ENCODE measurements around the gene GJA9.
"Not testable (repeated sequence)": the region's sequence is repeated elsewhere in the genome, so short reads cannot be mapped to it uniquely, and the experiment has no call there.

GJA9 gene

GRCh38 chr1:38885092-38885491, 3.7 kb upstream of the GJA9 start:
- no peak overlapping the region for H3K27ac ChIP-seq
- no peak for DNase-seq (ENCODE audit: low read depth, low spot score)

- DNase-seq (ENCODE audit: low read depth, low spot score) = no peak
Measured at GRCh38 chr1:38875811-38876210, 5.6 kb downstream of the GJA9 start.

GRCh38 chr1:38873027-38873969, 8.1 kb downstream of the GJA9 start, which contains the start of gene MYCBP:
Gene MYCBP, minus strand, starts transcription at chr1:38873348. Its CDS starts 43 bp downstream, at chr1:38873305.
- H3K27ac ChIP-seq = peak within 1 kb of the TSS; percentile 53
- peak; percentile 73 for DNase-seq (ENCODE audit: low read depth, low spot score)

More at GRCh38 chr1:38875811-38876210, 5.6 kb downstream of the GJA9 start:
- H3K27ac ChIP-seq = no peak overlapping the region

GRCh38 chr1:38872401-38873026, 8.9 kb downstream of the GJA9 start:
- DNase-seq (ENCODE audit: low read depth, low spot score) = no peak
- H3K27ac ChIP-seq = peak overlapping the region; percentile 53

DNA sequence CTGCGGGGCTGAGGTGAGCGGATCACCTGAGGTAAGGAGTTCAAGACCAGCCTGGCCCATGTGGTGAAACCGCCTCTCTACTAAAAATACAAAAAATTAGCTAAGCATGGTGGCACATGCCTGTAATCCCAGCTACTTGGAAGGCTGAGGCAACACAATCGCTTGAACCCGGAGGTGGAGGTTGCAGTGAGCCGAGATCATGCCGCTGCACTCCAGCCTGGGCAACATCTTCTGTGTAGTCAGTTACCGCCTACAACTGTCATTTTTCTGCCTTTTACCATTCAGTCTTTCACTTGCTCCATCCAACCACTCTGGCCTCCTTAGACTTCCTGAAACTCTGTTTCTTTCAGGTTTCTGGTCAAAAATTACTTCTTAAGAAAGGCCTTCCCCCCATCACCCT, 10.4 kb downstream of the GJA9 start:
- DNase-seq (ENCODE audit: low read depth, low spot score) = no peak
- no peak overlapping the region for H3K27ac ChIP-seq

- no peak overlapping the region for H3K27ac ChIP-seq
Measured at GRCh38 chr1:38867208-38867607, 14.2 kb downstream of the GJA9 start.

GRCh38 chr1:38865112-38865715, 16.2 kb downstream of the GJA9 start:
- peak overlapping the region; percentile 8 for H3K27ac ChIP-seq
- DNase-seq (ENCODE audit: low read depth, low spot score) = no peak

More at GRCh38 chr1:38867208-38867607, 14.2 kb downstream of the GJA9 start:
- no peak for DNase-seq (ENCODE audit: low read depth, low spot score)

GRCh38 chr1:38860454-38860795, 21.0 kb downstream of the GJA9 start:
- peak overlapping the region; percentile 91 for H3K27ac ChIP-seq
- no peak for DNase-seq (ENCODE audit: low read depth, low spot score)

- peak within 1 kb of the TSS; percentile 91 for H3K27ac ChIP-seq
- peak; percentile 85 for DNase-seq (ENCODE audit: low read depth, low spot score)
Measured at GRCh38 chr1:38859561-38860453, 21.6 kb downstream of the GJA9 start, which contains the start of gene RRAGC. Gene RRAGC, minus strand, starts transcription at chr1:38859772. Its CDS starts 126 bp downstream, at chr1:38859646.

DNA sequence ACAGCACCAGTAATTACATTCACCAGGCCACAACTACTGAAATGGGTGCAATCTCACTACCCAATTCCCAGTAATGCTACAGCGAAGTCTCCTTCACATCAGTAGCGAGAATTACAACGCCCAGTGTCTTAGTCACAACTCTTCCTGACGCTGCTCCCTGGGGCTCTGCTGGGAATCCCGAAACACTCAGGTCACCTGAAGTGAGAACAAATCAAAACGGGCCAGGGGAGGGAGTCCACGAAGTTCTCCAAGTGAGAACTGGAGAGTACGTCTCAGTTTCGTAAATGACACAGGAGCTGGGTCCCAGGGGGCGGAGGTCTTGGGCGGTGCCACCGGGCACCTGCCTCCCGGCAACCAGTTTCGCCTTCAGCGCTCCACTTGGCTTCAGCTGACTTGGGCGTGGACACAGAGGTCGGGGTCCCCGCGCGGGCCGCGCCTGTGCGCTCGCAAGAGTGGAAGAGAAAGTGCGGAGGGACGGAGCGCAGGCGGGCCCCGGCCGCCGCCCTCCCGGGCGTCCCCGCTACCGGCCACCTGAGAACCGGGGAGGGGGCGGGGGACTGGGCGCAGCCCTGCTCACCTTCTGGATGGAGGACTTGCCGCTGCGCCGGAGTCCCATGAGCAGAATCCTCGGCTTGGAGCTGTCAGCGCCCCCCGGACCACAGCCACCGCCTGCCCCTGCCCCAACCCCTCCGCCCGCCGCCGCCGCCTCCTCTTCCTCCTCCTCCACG, 22.4 kb downstream of the GJA9 start:
- DNase-seq (ENCODE audit: low read depth, low spot score) = peak; percentile 78
- H3K27ac ChIP-seq = peak overlapping the region; percentile 91

DNA sequence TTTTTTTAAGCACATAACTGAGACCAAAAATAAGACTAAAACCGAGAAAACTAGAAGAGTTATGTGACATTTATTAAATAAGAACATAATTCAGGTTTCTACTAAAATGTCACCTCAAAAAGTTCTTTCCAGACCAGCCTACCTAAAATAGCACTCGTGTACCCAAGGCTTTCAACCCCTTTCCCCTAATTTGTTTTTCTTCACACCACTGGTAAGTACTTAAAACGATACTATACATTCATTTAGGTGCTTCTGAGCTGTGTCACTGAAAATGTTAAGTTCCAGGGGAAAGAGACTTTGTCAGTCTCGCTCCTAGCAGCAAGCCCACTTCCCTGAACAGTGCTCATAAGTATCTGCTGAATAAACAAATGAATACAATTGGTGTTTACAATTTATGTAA, 28.6 kb downstream of the GJA9 start:
- H3K27ac ChIP-seq = no peak overlapping the region
- DNase-seq (ENCODE audit: low read depth, low spot score) = no peak

- DNase-seq (ENCODE audit: low read depth, low spot score) = no peak
- H3K27ac ChIP-seq = no peak overlapping the region
Measured at GRCh38 chr1:38848071-38848470, 33.3 kb downstream of the GJA9 start.

GRCh38 chr1:38846210-38846609, 35.2 kb downstream of the GJA9 start:
- no peak overlapping the region for H3K27ac ChIP-seq
- no peak for DNase-seq (ENCODE audit: low read depth, low spot score)

DNA sequence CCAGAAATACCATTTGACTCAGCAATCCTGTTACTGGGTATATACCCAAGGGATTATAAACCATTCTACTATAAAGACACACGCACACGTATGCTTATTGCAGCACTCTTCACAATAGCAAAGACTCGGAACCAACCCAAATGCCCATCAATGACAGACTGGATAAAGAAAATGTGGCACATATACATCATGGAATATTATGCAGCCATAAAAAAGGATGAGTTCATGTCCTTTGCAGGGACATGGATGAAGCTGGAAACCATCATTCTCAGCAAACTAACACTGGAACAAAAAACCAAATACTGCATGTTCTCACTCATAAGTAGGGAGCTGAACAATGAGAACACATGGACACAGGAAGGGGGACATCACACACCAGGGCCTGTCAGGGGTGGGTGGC, 36.3 kb downstream of the GJA9 start:
- not testable (repeated sequence) for H3K27ac ChIP-seq; DNase-seq (ENCODE audit: low read depth, low spot score)

- DNase-seq (ENCODE audit: low read depth, low spot score) = no peak
- H3K27ac ChIP-seq = no peak overlapping the region
Measured at GRCh38 chr1:38840281-38840680, 41.1 kb downstream of the GJA9 start.

DNA sequence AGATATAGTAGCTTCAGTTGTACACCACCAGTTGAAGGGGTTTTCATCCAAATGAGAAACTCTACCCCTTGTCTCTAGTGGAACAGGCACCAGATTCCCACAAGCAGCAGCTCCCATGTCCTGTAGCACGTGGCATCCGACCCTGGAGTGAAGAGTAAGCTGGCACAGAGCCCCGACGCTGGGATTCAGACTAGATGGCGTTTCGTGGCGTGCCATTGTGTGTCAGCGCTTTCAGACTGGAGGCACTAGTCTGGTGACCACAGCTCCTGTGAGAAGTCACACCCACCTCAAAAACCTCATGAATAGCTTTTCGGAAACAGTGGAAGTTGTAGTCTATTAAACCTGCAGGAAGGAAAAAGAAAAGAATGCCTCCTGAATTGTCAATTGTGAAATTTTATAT, 42.0 kb downstream of the GJA9 start:
- H3K27ac ChIP-seq = no peak overlapping the region
- DNase-seq (ENCODE audit: low read depth, low spot score) = no peak

GRCh38 chr1:38836316-38836715, 45.1 kb downstream of the GJA9 start:
- not testable (repeated sequence) for H3K27ac ChIP-seq; DNase-seq (ENCODE audit: low read depth, low spot score)

GRCh38 chr1:38834937-38835827, 46.2 kb downstream of the GJA9 start:
- peak; percentile 46 for DNase-seq (ENCODE audit: low read depth, low spot score)
- no peak overlapping the region for H3K27ac ChIP-seq
